Skeletal muscle tissue (tissue), 4 donors: ENCODE data around the gene CEP128. TPM values are rescaled to one million over a fixed set of nuclear protein-coding genes. Genes with fewer than 3 reads are reported as not detected.

ENCODE experiments used
- H3K27ac ChIP-seq: one replicate; pipeline ENCODE4 v1.7.0; 2013; ENCODE audit warnings: mild to moderate bottlenecking, low read depth, low read length, inconsistent platforms
- H3K27me3 ChIP-seq, 3 donors: one replicate each; pipeline ENCODE4 v1.7.0; 2013; ENCODE audit warnings: low read length in 3 of 3; ENCODE audit not compliant: control insufficient read depth in 3 of 3, insufficient read depth in 3 of 3
- H3K36me3 ChIP-seq, 3 donors: one replicate each; pipeline ENCODE4 v1.7.0; 2013; ENCODE audit warnings: low read length in 3 of 3; ENCODE audit not compliant: control insufficient read depth in 3 of 3, insufficient read depth in 3 of 3
- H3K4me1 ChIP-seq, 3 donors: one replicate each; pipeline ENCODE4 v1.7.0; 2013; ENCODE audit warnings: low read length in 3 of 3, mild to moderate bottlenecking in 3 of 3; ENCODE audit not compliant: control insufficient read depth in 3 of 3, insufficient read depth in 3 of 3
- H3K4me3 ChIP-seq, 3 donors: one replicate each; pipeline ENCODE4 v1.7.0; 2013; ENCODE audit warnings: low read length in 3 of 3
- H3K9ac ChIP-seq, 3 donors: one replicate each; pipeline ENCODE4 v1.7.0; 2013; ENCODE audit warnings: low read length in 3 of 3, mild to moderate bottlenecking in 3 of 3, moderate library complexity in 2 of 3, low read depth in 1 of 3
- H3K9me3 ChIP-seq, 3 donors: one replicate each; pipeline ENCODE4 v1.7.0; 2013; ENCODE audit warnings: low read length in 3 of 3; ENCODE audit not compliant: control insufficient read depth in 3 of 3
- total RNA-seq: library from RNA; depleted of rRNA; stranded (reverse); fragments of >200 nt; gene quantifications from one replicate; pipeline ENCODE4 v1.2.3, GENCODE V29; 2014
- donor health status: Osteomylitis.

CEP128 gene
- total RNA-seq = 6.8 TPM

DNA sequence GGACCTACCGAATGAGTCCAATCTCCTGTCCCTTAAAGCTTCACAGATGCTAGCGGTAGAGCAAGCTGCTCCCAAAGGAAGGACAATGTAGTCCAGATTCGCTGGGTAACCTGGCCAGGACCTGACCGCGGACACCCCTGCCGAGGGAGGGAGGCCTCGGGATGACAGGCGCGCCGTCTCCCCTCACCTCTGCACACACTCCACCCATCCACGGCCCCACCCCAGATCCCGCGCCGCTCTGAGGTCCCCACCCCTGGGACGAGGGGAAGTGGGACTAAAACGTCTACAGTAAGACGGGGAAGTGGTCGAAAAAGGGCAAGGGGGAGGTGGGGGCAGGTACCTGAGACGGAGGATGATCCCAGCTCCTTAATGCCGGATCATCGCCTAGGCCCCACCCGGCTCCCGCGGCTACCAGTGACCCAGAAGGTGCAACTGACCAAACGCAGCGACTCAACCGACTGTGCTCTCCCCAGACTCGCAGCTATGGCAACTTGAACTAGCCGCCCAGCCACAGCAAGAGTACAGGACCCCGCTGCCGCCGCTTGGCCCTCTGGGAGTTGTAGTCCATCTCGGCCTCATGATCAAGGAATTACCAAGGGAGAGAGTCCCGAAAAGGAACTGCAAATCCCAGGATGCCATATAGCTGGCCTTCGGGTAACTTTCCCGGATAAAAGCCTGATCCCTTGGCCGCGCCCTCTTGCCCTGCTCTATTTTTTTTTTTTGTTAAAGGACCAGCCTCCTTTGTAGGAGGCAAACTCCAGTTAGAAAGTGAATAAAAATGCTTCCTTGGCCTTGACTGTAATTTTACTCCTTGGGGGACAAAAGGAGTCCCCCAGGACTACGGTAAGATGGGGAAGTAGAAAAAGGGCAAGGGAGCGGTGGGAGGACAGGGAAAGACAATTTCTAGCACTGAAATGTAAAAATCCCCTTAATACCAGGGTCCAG is at the start of gene CEP128:
Gene CEP128 (minus strand): TSS at position 498 of the 945 bp plus-strand sequence.
- H3K27me3 ChIP-seq = no peaks in the 10 kb centered on the region
- peak within 1 kb of the TSS; percentile 68 to 83 (median 77) for H3K9ac ChIP-seq
- peak within 1 kb of the TSS; percentile 85 to 93 (median 89) for H3K4me3 ChIP-seq
- H3K36me3 ChIP-seq = no peaks in the 10 kb centered on the region
- H3K27ac ChIP-seq = peak within 1 kb of the TSS; percentile 42
- H3K4me1 ChIP-seq = peaks cover 4 to 8% (median 6%) of the 10 kb centered on the region in 3 donors
- no peaks in the 10 kb centered on the region for H3K9me3 ChIP-seq

GRCh38 chr14:80988735-80989429 is 47.3 kb upstream of the CEP128 start:
- H3K27ac ChIP-seq = no peak overlapping the region
- H3K9me3 ChIP-seq = no peaks in the 10 kb centered on the region
- no peak overlapping the region for H3K4me3 ChIP-seq
- no peaks in the 10 kb centered on the region for H3K36me3 ChIP-seq
- H3K4me1 ChIP-seq = no peaks in the 10 kb centered on the region
- H3K27me3 ChIP-seq = no peaks in the 10 kb centered on the region
- H3K9ac ChIP-seq = no peak overlapping the region

DNA sequence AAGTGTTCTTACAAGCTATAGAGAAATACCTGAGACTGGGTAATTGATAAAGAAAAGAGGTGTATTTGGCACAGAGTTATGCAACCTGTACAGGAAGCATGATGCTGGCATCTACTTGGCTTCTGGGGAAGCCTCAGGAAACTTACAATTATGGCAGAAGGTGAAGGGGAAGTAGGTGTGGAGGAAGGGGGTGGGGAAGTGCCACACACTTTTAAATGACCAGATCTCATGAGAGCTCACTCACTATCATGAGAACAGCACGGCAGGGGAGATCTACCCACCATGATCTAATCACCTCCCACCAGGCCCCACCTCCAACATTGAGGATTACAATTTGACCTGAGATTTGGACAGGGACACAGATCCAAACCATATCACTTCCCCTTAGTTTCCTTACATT is 46.7 kb upstream of the CEP128 start:
- no peaks in the 10 kb centered on the region for H3K27me3 ChIP-seq
- no peaks in the 10 kb centered on the region for H3K4me1 ChIP-seq
- H3K27ac ChIP-seq = no peak overlapping the region
- no peaks in the 10 kb centered on the region for H3K36me3 ChIP-seq
- H3K9me3 ChIP-seq = no peaks in the 10 kb centered on the region
- H3K4me3 ChIP-seq = no peak overlapping the region
- no peak overlapping the region for H3K9ac ChIP-seq

- Histone ChIP-seq H3K4me1 (no peaks in the 10 kb centered on the region), H3K36me3 (no peaks in the 10 kb centered on the region), H3K27ac (no peak overlapping the region), H3K4me3 (no peak overlapping the region), H3K9me3 (no peaks in the 10 kb centered on the region), H3K27me3 (no peaks in the 10 kb centered on the region), H3K9ac (no peak overlapping the region)
Observed at GRCh38 chr14:80987235-80988032, 45.9 kb upstream of the CEP128 start.

DNA sequence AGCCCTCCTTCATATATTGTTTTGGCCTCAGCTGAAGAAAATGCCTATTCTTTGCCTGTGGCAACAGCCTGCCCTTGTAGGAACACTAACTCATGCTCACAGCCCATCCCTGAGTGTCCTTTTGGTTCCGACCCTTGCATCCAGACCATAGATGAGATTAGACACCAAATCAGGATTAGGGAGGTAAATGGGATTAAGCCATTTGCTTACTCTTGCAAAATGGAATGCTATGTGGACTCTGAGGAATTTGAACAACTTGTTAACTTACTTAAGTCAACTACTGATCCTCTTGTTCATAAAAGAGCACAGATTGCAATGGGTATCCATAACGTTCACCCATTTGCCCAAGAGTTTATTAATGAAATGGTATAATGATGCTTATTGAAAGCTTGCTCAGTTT is 41.2 kb upstream of the CEP128 start:
- no peaks in the 10 kb centered on the region for H3K27me3 ChIP-seq
- no peaks in the 10 kb centered on the region for H3K9me3 ChIP-seq
- no peak overlapping the region for H3K4me3 ChIP-seq
- H3K27ac ChIP-seq = no peak overlapping the region
- no peaks in the 10 kb centered on the region for H3K36me3 ChIP-seq
- H3K9ac ChIP-seq = no peak overlapping the region
- no peaks in the 10 kb centered on the region for H3K4me1 ChIP-seq

DNA sequence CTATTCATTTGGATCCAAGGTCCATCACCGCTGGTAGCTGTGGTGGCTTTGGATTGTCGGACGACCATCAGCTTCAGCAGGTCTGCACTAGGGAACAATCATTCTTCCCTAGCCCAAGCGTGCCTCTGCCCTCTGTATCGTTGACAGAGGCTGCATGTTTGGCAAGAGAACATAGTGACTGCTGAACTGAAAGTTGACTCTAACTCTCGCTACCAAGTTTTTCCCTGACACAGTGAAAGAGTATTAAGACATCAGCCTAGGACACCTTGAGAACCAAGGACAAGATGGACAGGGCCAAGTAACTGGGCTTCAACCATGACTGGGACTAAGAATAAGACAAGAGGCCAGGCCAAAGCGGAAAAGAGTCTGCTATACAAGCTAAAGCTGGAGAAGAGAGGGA is 40.1 kb upstream of the CEP128 start:
- Histone ChIP-seq H3K27ac (no peak overlapping the region), H3K4me3 (no peak overlapping the region), H3K9me3 (no peaks in the 10 kb centered on the region), H3K36me3 (no peaks in the 10 kb centered on the region), H3K4me1 (no peaks in the 10 kb centered on the region), H3K27me3 (no peaks in the 10 kb centered on the region), H3K9ac (no peak overlapping the region)

DNA sequence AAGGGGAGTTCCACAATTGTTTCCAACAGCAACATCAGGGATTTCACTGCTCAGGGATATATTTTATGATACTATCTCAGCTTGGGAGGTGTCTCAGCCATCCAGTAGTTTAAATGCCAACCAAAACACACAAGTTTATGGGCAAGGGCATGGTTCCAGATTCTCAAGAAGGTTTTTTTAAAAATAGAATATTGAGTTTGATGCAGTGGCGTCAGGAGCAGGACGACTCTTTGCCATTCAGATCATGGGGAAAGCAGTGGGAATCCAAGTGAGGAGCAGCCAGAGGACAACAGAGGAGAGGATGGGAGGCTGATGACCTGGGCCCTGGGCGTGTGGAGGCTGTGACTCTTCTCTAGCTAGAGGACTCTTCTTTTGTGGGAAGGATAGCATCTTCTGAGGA is 39.6 kb upstream of the CEP128 start:
- no peaks in the 10 kb centered on the region for H3K4me1 ChIP-seq
- H3K9me3 ChIP-seq = no peaks in the 10 kb centered on the region
- no peaks in the 10 kb centered on the region for H3K27me3 ChIP-seq
- H3K36me3 ChIP-seq = no peaks in the 10 kb centered on the region
- no peak overlapping the region for H3K27ac ChIP-seq
- no peak overlapping the region for H3K9ac ChIP-seq
- no peak overlapping the region for H3K4me3 ChIP-seq

- Histone ChIP-seq H3K9ac (no peak overlapping the region), H3K4me1 (peaks cover 0 to under 1% (median 0%) of the 10 kb centered on the region in 3 donors), H3K27ac (no peak overlapping the region), H3K4me3 (no peak overlapping the region), H3K36me3 (no peaks in the 10 kb centered on the region), H3K9me3 (no peaks in the 10 kb centered on the region), H3K27me3 (no peaks in the 10 kb centered on the region)
Observed at GRCh38 chr14:80979951-80980350, 38.4 kb upstream of the CEP128 start.

- peaks cover 5 to 12% (median 7%) of the 10 kb centered on the region in 3 donors for H3K4me1 ChIP-seq
- no peak overlapping the region for H3K9ac ChIP-seq
- no peak overlapping the region for H3K4me3 ChIP-seq
- H3K36me3 ChIP-seq = no peaks in the 10 kb centered on the region
- no peaks in the 10 kb centered on the region for H3K27me3 ChIP-seq
- H3K27ac ChIP-seq = no peak overlapping the region
- H3K9me3 ChIP-seq = no peaks in the 10 kb centered on the region
Observed at GRCh38 chr14:80978403-80978802, 36.9 kb upstream of the CEP128 start.
